Measurements from ENCODE around the gene ACTN3. TPM values are rescaled to one million over a fixed set of nuclear protein-coding genes. Genes with fewer than 3 reads are reported as not detected.

ACTN3 gene
- total and polyA plus RNA-seq, 7 donors: 2.9 to 531 (median 60.2) TPM

- ATAC-seq (peak in 1 of 4 donors; percentile 5), DNase-seq (no peak)
- Histone ChIP-seq H3K9me3 (no peaks in the 10 kb centered on the region), H3K4me1 (peaks cover 15% of the 10 kb centered on the region), H3K27ac (peak overlapping the region; percentile 84), H3K36me3 (ENCODE audit: insufficient read depth in 1 of 2, low read depth in 1 of 2) (no peaks in the 10 kb centered on the region), H3K27me3 (ENCODE audit: insufficient read depth in 3 of 3, low read length in 2 of 3) (no peaks in the 10 kb centered on the region), H3K4me3 (peak overlapping the region; percentile 92)
- intact Hi-C loops (cut with DNase I): loop anchor here (5.0 kb wide), 2 partner anchors 84 to 239 kb away; partner anchors contain the start of gene RBM4B (in 1 of the 2)
- no peak for TF ChIP-seq CTCF (IDR thresholded peaks at IDR 0.05)
- WGBS, 3 donors: 57 to 65% (median 63%) methylated on average over 7 of the region's 7 CpGs
These were observed 46.9 kb downstream of the ACTN3 start for GRCh38 chr11:66593650-66594049.

- H3K27me3 ChIP-seq (ENCODE audit: insufficient read depth in 3 of 3, low read length in 2 of 3): no peaks in the 10 kb centered on the region
- H3K36me3 ChIP-seq (ENCODE audit: insufficient read depth in 1 of 2, low read depth in 1 of 2): peaks cover 0 to 15% of the 10 kb centered on the region in 2 donors
- H3K4me1 ChIP-seq: peaks cover 15% of the 10 kb centered on the region
- H3K27ac ChIP-seq: no peak overlapping the region
- H3K4me3 ChIP-seq: no peak overlapping the region
- H3K9me3 ChIP-seq: no peaks in the 10 kb centered on the region
- intact Hi-C loops (cut with DNase I): no loop called here
- peak in 1 of 2 donors; percentile 18 for DNase-seq
- 56 to 68% (median 60%) methylated on average over 5 of the region's 5 CpGs for WGBS, 3 donors
- ATAC-seq: no peak
- no peak for TF ChIP-seq CTCF (IDR thresholded peaks at IDR 0.05)
These were observed 48.7 kb downstream of the ACTN3 start for GRCh38 chr11:66595245-66595904.

GRCh38 chr11:66598993-66599392 lies 52.3 kb downstream of the ACTN3 start:
- TF ChIP-seq CTCF (IDR thresholded peaks at IDR 0.05): no peak
- intact Hi-C loops (cut with DNase I): no loop called here
- ATAC-seq (no peak), DNase-seq (no peak)
- Histone ChIP-seq H3K4me1 (peaks cover 9% of the 10 kb centered on the region), H3K9me3 (no peaks in the 10 kb centered on the region), H3K4me3 (no peak overlapping the region), H3K27ac (no peak overlapping the region), H3K27me3 (ENCODE audit: insufficient read depth in 3 of 3, low read length in 2 of 3) (no peaks in the 10 kb centered on the region), H3K36me3 (ENCODE audit: insufficient read depth in 1 of 2, low read depth in 1 of 2) (peaks cover 0 to 32% of the 10 kb centered on the region in 2 donors)
- WGBS, 3 donors: 87 to 97% (median 92%) methylated on average over 6 of the region's 6 CpGs

- ATAC-seq: no peak
- Histone ChIP-seq H3K9me3 (no peaks in the 10 kb centered on the region), H3K4me3 (no peak overlapping the region), H3K27me3 (ENCODE audit: insufficient read depth in 3 of 3, low read length in 2 of 3) (no peaks in the 10 kb centered on the region), H3K27ac (no peak overlapping the region), H3K36me3 (ENCODE audit: insufficient read depth in 1 of 2, low read depth in 1 of 2) (peaks cover 0 to 42% of the 10 kb centered on the region in 2 donors), H3K4me1 (peaks cover 4% of the 10 kb centered on the region)
- TF ChIP-seq CTCF (IDR thresholded peaks at IDR 0.05): no peak
- WGBS, 3 donors: 71 to 89% (median 82%) methylated on average over 2 of the region's 2 CpGs
- DNase-seq: no peak
- intact Hi-C loops (cut with DNase I): no loop called here
These were observed 53.5 kb downstream of the ACTN3 start for GRCh38 chr11:66600219-66600618.
